ENCODE measurements around the gene PDE6G. TPM values are rescaled to one million over a fixed set of nuclear protein-coding genes. Genes with fewer than 3 reads are reported as not detected.

The PDE6G gene
- total RNA-seq, 2 experiments from 2014 or later = 8.9 to 11.4 TPM

GRCh38 chr17:81695801-81696200 lies 39.5 kb upstream of the PDE6G start:
- Mint-ChIP-seq H3K36me3 (ENCODE audit: low read depth) (peaks cover 33% of the 10 kb centered on the region), H3K9me3 (no peaks in the 10 kb centered on the region), H3K4me3 (no peak overlapping the region), H3K27ac (no peak overlapping the region), H3K27me3 (no peaks in the 10 kb centered on the region), H3K4me1 (ENCODE audit: low read depth) (peaks cover 3% of the 10 kb centered on the region)
- CTCF ChIA-PET = interaction anchor here (0.8 kb wide), 1 partner anchor 38 kb away, joined by 3 read pairs; no protein-coding TSS in a partner anchor
- no peak for TF ChIP-seq CTCF (IDR thresholded peaks at IDR 0.05)
- POLR2A ChIA-PET = interaction anchor here (0.5 to 2.6 kb wide), 6 partner anchors 8 to 264 kb away, joined by 3 to 14 read pairs (median 3); partner anchors contain the start of genes ARL16 and HGS
- intact Hi-C loops (cut with micrococcal nuclease) = loop anchor here (5.0 kb wide), 1 partner anchor 174 kb away; no protein-coding TSS in a partner anchor
- ATAC-seq (no peak), DNase-seq (no peak)

GRCh38 chr17:81695211-81695610 lies 38.9 kb upstream of the PDE6G start:
- H3K27me3 Mint-ChIP-seq = no peaks in the 10 kb centered on the region
- DNase-seq (no peak), ATAC-seq (no peak)
- no peak overlapping the region for H3K4me3 Mint-ChIP-seq
- CTCF ChIA-PET = interaction anchor here (0.8 kb wide), 1 partner anchor 37 kb away, joined by 3 read pairs; no protein-coding TSS in a partner anchor
- POLR2A ChIA-PET = interaction anchor here (0.8 to 2.6 kb wide), 4 partner anchors 9 to 14 kb away, joined by 3 to 14 read pairs (median 4); no protein-coding TSS in a partner anchor
- H3K27ac Mint-ChIP-seq = no peak overlapping the region
- peaks cover 30% of the 10 kb centered on the region for H3K36me3 Mint-ChIP-seq (ENCODE audit: low read depth)
- intact Hi-C loops (cut with micrococcal nuclease) = loop anchor here (5.0 kb wide), 1 partner anchor 173 kb away; no protein-coding TSS in a partner anchor
- no peak for TF ChIP-seq CTCF (IDR thresholded peaks at IDR 0.05)
- no peaks in the 10 kb centered on the region for H3K4me1 Mint-ChIP-seq (ENCODE audit: low read depth)
- H3K9me3 Mint-ChIP-seq = no peaks in the 10 kb centered on the region

- DNase-seq = no peak
- Mint-ChIP-seq H3K4me3 (no peak overlapping the region), H3K36me3 (ENCODE audit: low read depth) (peaks cover 33% of the 10 kb centered on the region), H3K27ac (no peak overlapping the region), H3K4me1 (ENCODE audit: low read depth) (no peaks in the 10 kb centered on the region), H3K27me3 (no peaks in the 10 kb centered on the region), H3K9me3 (no peaks in the 10 kb centered on the region)
- no peak for ATAC-seq
- TF ChIP-seq CTCF (IDR thresholded peaks at IDR 0.05) = no peak
- CTCF ChIA-PET = no interaction called here
- POLR2A ChIA-PET = interaction anchor here (0.8 to 2.6 kb wide), 3 partner anchors 9 to 15 kb away, joined by 3 to 14 read pairs (median 4); no protein-coding TSS in a partner anchor
- intact Hi-C loops (cut with micrococcal nuclease) = loop anchor here (5.0 kb wide), 1 partner anchor 173 kb away; no protein-coding TSS in a partner anchor
Measured at GRCh38 chr17:81694810-81695209, 38.5 kb upstream of the PDE6G start.

- Mint-ChIP-seq H3K27ac (no peak overlapping the region), H3K27me3 (no peaks in the 10 kb centered on the region), H3K9me3 (no peaks in the 10 kb centered on the region), H3K4me3 (no peak overlapping the region), H3K4me1 (ENCODE audit: low read depth) (peaks cover 4% of the 10 kb centered on the region), H3K36me3 (ENCODE audit: low read depth) (peaks cover 38% of the 10 kb centered on the region)
- DNase-seq (no peak), ATAC-seq (peak; percentile 38)
- intact Hi-C loops (cut with micrococcal nuclease) = no loop called here
- ChIA-PET POLR2A (interaction anchor here (0.7 to 2.3 kb wide), 4 partner anchors 9 to 19 kb away, joined by 3 to 13 read pairs (median 4); partner anchors contain the start of genes ARL16, HGS and MRPL12), CTCF (no interaction called here)
- TF ChIP-seq CTCF (IDR thresholded peaks at IDR 0.05) = no peak
Measured at GRCh38 chr17:81693509-81694210, 37.3 kb upstream of the PDE6G start.

GRCh38 chr17:81691608-81692007 lies 35.3 kb upstream of the PDE6G start:
- TF ChIP-seq CTCF (IDR thresholded peaks at IDR 0.05) = no peak
- H3K27ac Mint-ChIP-seq = no peak overlapping the region
- H3K4me3 Mint-ChIP-seq = no peak overlapping the region
- H3K27me3 Mint-ChIP-seq = no peaks in the 10 kb centered on the region
- H3K36me3 Mint-ChIP-seq (ENCODE audit: low read depth) = peaks cover 33% of the 10 kb centered on the region
- no peaks in the 10 kb centered on the region for H3K9me3 Mint-ChIP-seq
- CTCF ChIA-PET = interaction anchor here (1.0 kb wide), 1 partner anchor 16 kb away, joined by 3 read pairs; no protein-coding TSS in a partner anchor
- H3K4me1 Mint-ChIP-seq (ENCODE audit: low read depth) = peaks cover 7% of the 10 kb centered on the region
- POLR2A ChIA-PET = no interaction called here
- DNase-seq (no peak), ATAC-seq (no peak)
- intact Hi-C loops (cut with micrococcal nuclease) = no loop called here

Measured in activated CD8-positive, alpha-beta T cell treated with anti-CD3 and anti-CD28 coated beads for 36 hours (primary cell).